GM12892 (cell line): ENCODE data around the gene SLC2A6. TPM values are rescaled to one million over a fixed set of nuclear protein-coding genes. Genes with fewer than 3 reads are reported as not detected.

ENCODE experiments used
- DNase-seq: peaks from one replicate; pipeline ENCODE4 v3.0.0; 2011; ENCODE audit not compliant: insufficient read length
- FAIRE-seq: peaks from 2 replicates; lab custom pipeline; 2011; peaks lifted over from hg19 to GRCh38; lab: Jason Lieb, UNC
- POLR2A ChIP-seq: IDR thresholded peaks from 2 replicates; pipeline ENCODE4 v1.6.1; 2011; ENCODE audit warnings: low read depth, low read length, control low read depth
- POLR2AphosphoS5 ChIP-seq: IDR thresholded peaks from 2 replicates; pipeline ENCODE4 v1.6.1; 2011; ENCODE audit warnings: low read depth, low read length, control low read depth
- TAF1 ChIP-seq: IDR thresholded peaks from 2 replicates; pipeline ENCODE4 v1.6.1; 2011; ENCODE audit warnings: low read depth, mild to moderate bottlenecking, control low read depth, low read length, borderline replicate concordance
- polyA plus RNA-seq: library from polyadenylated mRNA; unstranded; fragments of >200 nt; gene quantifications from one replicate; pipeline ENCODE4 v1.2.1, GENCODE V29; 2012; ENCODE audit warnings: missing spikeins, inconsistent platforms; ENCODE audit not compliant: missing spikeins

SLC2A6 gene, protein sequence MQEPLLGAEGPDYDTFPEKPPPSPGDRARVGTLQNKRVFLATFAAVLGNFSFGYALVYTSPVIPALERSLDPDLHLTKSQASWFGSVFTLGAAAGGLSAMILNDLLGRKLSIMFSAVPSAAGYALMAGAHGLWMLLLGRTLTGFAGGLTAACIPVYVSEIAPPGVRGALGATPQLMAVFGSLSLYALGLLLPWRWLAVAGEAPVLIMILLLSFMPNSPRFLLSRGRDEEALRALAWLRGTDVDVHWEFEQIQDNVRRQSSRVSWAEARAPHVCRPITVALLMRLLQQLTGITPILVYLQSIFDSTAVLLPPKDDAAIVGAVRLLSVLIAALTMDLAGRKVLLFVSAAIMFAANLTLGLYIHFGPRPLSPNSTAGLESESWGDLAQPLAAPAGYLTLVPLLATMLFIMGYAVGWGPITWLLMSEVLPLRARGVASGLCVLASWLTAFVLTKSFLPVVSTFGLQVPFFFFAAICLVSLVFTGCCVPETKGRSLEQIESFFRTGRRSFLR
- 8.8 TPM for polyA plus RNA-seq

DNA sequence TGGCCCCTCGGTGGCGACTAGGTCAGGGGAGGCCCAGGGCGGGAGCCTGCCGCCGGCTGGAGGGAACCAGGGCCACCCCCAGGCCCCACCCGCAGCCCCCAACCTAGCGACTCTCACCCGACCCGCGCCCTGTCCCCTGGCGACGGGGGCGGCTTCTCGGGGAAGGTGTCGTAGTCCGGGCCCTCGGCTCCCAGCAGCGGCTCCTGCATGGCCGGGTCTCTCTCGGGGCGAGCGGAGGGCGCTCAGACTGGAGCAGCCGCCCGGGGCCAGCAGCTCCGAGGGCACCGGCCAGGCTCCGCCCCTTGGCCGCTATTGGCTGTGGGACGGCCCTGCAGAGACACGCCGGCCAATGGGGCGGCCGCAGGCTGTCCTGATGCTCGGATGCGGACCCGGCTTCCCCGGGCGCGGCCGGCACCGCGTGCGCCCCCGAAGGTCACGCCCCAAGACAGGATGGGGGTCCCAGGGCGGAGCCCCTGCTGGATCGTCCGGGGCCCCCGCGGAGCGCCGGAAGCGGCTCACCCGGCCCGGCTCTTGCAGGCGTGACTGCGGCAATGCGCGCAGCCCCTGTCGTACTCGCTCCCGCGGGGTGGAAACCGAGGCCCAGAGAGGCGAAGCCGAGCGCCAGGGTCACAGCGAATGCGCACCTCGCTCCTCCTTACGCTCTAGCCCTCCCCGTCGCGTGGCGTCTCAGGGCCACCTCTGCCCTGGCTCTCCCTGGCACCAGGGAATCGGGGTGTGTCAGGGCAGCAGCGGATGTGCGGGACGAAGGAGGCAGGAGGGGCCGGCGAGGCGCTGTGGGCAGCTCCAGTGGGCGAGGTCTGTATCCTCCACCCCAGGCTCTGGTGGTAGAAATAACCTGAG, at the start of gene SLC2A6:
TSS of gene SLC2A6 (minus strand) at position 249 of the 861 bp plus-strand sequence. CDS start at position 209, 40 bp downstream.
- peak; percentile 97 for FAIRE-seq
- TF ChIP-seq POLR2A, result peak; percentile 79
- no peak for TF ChIP-seq POLR2AphosphoS5
- peak; percentile 62; the same call in 1 of the 2 replicates for TF ChIP-seq TAF1
- peak; percentile 98 for DNase-seq

DNA sequence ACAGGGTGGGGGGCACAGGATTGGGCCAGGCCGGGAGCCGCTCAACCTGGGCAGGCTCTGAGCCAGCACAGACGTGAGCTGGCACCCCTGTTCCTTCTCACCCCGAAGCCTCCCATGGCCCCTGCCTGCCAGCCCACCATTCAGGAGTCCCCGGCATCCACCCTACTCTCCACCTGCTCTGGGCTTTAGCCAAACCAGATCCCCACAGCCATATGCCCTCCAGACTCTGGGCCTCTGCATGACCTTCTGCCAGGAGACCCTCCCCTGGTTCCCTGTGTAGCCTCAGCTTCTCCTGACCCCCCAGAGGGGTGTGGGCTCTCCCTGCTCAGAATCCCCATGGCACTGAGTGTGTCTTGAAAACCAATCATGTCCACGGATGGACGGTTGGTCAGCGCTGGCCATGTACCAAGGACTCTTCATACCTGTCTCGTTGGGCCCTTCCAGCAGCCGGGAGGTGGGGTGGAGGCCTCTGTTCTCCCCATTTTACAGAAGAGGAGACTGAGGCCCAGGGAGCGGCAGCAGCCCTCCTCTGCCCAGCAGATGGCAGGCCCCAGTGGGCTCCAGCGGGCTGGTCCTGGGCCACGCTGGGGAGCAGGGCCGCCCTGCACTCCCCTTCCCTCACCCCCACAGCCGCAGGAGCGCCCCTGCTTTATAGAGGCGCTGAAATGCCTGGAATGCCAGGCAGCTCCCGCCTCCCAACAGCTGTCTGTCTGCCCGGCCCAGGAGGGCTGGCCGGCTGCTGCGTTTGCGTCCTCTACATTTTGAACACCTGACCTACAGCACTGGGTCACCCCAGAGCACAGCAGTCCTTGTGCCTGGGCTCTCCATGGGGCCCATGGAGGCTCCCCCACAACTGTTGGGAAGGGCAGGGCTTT, 49.3 kb upstream of the SLC2A6 start:
- DNase-seq (no peak), FAIRE-seq (no peak)
- TF ChIP-seq POLR2A (no peak), TAF1 (no peak), POLR2AphosphoS5 (no peak)

DNA sequence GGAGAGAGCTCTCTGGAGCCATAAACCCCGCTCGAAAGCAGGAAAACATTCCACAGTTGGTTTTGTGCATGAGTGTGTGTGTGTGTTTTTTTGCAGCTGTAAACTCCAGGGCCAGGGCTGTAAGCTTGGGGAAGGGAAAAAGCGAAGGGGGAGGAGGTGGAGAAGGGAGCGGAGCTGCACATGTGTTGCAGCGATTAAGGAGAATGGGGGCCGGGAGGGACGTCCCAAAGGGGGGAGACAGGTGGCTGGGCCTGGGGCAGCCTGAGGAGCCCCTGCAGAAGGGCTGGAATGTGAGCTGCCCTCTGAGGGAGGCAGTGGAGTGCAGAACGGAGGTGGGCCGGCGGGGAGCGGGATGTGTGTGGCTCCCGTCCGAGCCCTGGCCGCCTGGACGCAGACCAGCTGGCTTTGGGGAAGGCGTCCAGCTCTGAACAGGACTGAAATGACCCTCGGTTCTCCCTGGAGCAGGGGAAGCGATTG, 48.6 kb upstream of the SLC2A6 start:
- DNase-seq (no peak), FAIRE-seq (no peak)
- no peak for TF ChIP-seq TAF1
- TF ChIP-seq POLR2A, result no peak
- no peak for TF ChIP-seq POLR2AphosphoS5

DNA sequence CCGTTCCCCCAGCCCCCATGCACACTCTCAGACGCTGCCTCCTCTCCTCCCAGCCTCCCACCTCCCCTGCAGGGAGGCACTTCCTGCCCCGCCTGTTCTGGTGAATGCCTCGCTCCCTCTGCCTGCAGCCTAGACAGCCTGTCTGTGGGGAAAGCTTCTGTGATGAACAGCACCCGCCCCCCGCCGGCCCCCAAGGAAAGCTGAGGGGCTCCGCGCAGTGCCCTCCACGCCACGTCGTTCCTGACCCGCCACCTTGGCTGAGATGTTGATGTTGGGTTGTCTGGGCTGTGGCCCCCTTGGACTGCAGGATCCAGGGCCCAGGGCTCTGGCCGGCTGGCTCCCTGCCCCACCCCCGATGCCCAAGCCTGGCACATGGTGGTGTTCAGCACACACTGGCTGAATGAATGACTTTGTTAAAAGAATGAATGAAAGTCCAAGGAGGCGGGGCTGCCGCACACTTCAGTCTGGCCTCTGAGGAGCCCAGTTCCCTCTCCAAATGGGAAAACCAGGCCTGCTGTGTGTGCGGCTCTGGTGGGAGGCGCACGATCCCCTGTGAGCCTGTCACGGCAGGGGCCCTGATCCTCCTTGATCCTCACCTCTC, 47.9 kb upstream of the SLC2A6 start:
- DNase-seq (no peak), FAIRE-seq (no peak)
- no peak for TF ChIP-seq POLR2A
- no peak for TF ChIP-seq TAF1
- TF ChIP-seq POLR2AphosphoS5, result no peak

DNA sequence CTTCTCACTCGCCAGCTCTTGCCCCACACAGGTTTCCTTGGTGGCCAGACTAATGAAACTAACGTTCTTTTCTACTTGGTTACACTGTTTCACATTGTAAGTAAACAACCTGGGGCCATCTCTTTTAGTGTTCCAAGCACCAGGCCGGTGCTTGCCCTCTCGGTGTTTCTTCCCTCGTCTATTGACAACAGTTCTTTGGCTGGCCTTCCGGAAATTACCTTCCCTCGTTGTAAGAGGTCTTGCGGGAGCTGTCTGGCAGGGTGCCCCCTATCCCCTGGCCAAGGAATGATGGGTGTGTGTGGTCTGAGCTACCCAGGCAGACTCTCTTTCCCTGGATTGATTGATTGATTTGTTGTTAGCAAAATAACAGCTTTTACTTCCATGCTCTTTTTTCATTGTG, 46.8 kb upstream of the SLC2A6 start:
- FAIRE-seq (no peak), DNase-seq (no peak)
- no peak for TF ChIP-seq POLR2A
- no peak for TF ChIP-seq TAF1
- no peak for TF ChIP-seq POLR2AphosphoS5

DNA sequence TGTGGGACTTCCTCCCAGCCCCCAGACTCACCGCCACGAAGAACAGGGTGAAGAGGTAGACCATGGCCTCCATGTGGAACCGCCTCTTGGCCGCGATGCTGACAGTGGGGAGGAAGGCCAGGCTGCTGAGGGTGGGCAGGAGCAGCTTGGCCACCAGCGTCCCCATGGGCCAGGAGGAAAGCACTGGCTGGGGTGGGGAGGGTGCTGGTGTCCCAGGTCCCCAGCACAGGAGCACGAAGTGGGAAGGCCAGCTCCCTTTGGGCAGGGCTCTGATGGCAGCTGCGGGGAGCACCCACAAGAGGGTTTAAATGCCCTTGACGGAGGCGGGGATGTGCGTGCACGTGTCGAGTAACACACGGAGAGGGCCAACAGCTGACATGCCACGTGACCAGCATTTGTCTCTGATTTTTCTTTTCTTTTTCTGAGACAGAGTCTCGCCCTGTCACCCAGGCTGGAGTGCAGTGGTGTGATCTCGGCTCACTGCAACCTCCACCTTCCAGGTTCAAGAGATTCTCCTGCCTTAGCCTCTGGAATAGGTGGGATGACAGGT, 45.9 kb upstream of the SLC2A6 start, which contains the start of gene MYMK:
TSS of gene MYMK (minus strand) at position 281 of the 550 bp plus-strand sequence. CDS start at position 166, 115 bp downstream.
- DNase-seq (no peak), FAIRE-seq (no peak)
- TF ChIP-seq TAF1 (no peak), POLR2A (no peak), POLR2AphosphoS5 (no peak)

DNA sequence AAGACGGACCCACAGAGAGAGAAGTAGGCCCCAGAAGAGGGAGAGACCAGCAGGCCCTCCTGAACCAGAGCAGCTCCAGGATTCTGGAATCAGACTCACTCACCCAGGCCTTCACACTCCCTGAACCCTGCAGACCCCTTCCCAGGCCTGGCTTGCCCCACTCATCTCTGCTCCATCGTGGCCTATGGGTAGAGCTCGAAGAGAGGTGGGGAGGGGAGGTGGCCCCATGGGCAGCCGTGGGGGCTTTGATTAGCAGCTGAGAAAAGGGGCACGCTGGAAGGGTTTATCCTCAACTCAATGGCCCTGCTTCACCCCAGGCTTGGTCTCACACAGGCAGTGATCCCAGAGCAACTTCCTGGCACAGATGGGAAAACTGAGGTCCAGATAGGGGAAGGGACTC, 45.2 kb upstream of the SLC2A6 start:
- no peak for DNase-seq
- TF ChIP-seq POLR2AphosphoS5 (no peak), TAF1 (no peak), POLR2A (no peak)
- FAIRE-seq, result no peak

DNA sequence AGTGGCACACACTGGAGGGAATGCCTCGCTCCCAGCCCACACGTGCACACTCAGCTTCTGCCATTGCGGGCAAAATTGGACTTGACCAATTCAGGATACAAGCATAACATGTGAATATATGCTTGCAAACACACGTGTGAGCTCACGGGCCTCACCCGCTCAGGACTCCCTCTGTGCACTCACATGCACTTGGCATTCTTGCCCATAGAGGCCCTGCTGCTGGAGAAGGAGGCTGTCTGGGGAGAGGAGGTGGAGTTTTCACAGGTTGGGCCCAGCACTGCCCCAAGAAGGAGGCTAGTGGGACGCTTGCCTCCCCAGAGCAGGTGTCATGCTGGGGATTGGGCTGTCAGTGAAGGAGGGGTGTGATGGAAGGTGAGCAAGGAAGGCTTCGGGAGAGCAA, 44.2 kb upstream of the SLC2A6 start:
- FAIRE-seq, result no peak
- no peak for DNase-seq
- no peak for TF ChIP-seq POLR2A
- TF ChIP-seq POLR2AphosphoS5, result no peak
- no peak for TF ChIP-seq TAF1

DNA sequence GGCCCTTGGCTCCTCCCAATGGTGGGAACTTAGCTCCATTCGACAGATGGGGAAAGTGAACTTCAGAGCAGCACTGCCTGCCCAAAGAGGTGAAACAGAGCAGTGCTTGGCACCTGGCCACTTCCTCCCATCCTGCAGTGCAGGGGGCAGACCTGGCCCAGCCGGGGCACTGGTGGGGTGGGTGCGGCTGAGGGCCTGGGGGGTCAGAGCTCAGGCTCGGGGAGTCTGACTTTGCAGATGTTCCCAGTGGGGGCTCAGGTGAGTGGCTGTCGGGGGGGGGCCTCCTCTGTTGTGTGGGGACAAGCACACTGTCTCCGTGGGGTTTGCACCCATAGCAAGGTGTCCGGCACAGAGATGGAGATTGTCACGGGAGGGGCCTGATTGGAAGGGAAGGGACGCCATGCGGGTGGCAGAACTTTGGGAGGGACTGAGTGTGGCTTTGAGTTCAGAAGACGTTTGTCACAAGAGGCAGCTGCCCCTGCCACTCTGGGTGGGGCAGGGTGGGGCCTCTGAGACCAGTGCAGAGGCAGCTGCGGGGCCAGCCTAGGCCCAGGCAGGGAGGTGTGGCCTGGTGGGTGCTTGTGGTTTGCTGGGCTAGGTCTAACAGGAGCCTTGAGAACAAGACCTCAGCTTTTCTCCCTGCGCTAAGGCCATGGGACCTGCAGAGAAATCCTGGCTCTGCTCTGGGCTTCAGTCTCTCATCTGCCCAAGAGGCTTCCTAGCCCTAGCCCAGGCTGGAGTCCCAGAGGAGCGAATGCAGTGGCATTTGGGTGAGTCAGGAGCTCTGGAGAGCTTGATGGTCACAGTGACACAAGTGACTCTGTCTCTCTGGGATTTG, 43.4 kb upstream of the SLC2A6 start:
- FAIRE-seq (no peak), DNase-seq (no peak)
- TF ChIP-seq POLR2AphosphoS5 (no peak), POLR2A (no peak), TAF1 (no peak)
